Measurements from ENCODE around the gene TNFAIP8L2.

DNA sequence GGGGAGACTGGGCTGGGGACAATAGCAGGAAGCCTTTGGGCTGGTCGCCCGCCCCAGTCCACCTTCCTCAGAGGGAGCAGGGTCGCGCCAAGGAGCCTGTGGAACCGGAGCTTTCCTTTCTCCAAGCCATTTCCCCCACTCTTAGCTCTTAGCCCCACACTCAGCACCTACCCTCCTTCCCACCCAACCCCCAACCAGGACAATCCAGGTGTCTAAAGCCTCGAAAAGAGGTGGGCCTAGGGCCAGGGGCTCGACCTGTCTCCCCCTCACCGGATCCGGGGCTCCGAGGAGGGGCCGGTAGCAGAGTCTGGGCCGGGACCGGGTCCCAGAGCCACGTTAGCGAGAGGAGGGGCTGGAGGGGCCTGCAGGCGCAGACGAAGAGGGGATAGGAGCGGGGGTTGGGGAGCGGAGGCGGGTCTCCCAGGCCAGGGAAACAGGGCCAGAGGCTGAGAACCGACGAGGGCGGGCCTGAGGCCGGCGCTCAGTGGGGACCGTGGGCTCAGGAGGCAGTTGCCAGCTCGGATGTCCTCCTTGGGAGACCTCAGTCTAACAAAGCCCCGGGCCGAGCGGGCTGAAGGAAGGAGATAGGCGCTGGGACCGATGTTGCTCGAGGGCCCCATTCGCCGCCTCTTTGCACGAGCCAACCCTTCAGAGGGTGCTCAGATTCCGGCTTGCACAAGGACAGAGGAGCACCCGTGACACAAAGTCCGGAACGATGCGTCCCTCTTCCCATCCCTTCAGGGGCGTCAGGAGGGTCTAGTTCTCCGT is 11.0 kb upstream of the TNFAIP8L2 start:
- TF ChIP-seq, protein P1, sequence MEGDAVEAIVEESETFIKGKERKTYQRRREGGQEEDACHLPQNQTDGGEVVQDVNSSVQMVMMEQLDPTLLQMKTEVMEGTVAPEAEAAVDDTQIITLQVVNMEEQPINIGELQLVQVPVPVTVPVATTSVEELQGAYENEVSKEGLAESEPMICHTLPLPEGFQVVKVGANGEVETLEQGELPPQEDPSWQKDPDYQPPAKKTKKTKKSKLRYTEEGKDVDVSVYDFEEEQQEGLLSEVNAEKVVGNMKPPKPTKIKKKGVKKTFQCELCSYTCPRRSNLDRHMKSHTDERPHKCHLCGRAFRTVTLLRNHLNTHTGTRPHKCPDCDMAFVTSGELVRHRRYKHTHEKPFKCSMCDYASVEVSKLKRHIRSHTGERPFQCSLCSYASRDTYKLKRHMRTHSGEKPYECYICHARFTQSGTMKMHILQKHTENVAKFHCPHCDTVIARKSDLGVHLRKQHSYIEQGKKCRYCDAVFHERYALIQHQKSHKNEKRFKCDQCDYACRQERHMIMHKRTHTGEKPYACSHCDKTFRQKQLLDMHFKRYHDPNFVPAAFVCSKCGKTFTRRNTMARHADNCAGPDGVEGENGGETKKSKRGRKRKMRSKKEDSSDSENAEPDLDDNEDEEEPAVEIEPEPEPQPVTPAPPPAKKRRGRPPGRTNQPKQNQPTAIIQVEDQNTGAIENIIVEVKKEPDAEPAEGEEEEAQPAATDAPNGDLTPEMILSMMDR (conservative IDR thresholded peaks at IDR 0.05) = no peak
- no peak for TF ChIP-seq ZFX (IDR thresholded peaks at IDR 0.05)

Data from C4-2B (cell line).